ENCODE data around the gene NPHP4. TPM values are rescaled to one million over a fixed set of nuclear protein-coding genes. Genes with fewer than 3 reads are reported as not detected.

The NPHP4 gene
- total and polyA plus RNA-seq, 2 experiments from 2014 or later = 6.4 to 12.7 TPM

DNA sequence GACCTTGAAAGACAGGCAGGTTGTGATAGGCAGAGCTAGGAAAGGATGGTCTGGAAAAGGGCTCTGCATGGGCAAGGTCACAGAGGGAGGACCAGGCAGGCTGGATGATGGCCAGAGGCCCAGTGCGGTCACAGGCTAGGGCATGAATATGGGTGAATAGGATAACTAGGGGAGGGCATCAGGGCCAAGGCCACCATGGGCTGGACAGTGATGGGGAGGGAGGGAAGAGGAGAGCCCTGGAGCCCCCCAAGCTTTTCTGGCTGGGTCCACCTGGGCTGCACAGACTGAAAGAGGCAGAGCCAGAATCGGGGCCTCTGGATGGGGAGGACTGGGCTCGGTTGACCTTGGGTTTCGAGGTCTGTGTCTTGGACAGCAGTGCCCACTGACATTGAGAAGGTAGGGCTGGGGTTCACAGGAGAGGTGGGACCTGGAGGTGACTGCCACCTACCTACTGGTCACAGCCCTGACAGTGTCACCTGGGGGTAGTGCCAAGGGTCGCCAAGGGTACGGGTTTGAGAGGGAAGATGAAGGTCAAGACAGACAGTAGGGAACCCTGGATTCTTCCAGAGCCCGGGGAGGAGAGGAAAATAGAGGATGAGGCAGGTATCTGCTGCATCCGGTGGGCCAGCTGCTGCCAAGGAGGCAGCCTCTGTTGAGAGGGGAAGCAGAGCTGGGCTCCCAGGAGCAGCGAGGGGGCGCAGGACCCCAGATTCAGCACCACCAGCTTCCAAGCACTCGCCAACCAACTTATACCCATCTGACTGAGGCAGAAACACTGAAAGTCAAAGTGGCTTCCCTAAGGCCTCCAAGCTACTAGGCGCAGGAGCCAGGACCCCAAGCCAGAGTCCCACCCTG is 6.1 kb upstream of the NPHP4 start:
- TF ChIP-seq CTCF (IDR thresholded peaks at IDR 0.05; ENCODE audit: low read depth, low read length) = no peak
- Histone ChIP-seq H3K4me1 (ENCODE audit: low read depth) (peaks cover 29% of the 10 kb centered on the region), H3K36me3 (no peaks in the 10 kb centered on the region), H3K4me3 (no peak overlapping the region), H3K27ac (no peak overlapping the region), H3K9me3 (ENCODE audit: low read depth) (no peaks in the 10 kb centered on the region), H3K27me3 (peaks cover 9% of the 10 kb centered on the region)
- DNase-seq (ENCODE audit: low read depth in 1 of 2, low spot score in 1 of 2) = no peak

DNA sequence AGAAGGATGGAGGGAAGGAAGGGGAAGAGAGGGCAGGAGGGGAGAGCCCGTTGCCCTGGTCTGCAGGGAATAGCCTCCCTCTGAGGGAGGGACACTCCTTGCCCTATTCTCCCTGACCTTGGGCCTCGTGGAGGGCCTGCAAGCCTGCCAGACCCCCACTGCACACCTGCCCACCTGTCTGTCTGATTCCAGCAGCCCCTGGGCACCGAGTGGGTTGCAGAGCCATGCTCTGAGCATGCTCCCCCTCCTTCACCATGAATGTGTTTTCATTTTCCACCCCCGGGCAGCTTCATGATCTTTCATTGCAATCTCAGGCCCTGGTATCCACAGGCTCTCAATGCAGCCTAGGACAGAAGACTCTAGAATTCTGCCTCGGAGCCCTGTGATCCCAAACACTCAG is 5.1 kb upstream of the NPHP4 start:
- Histone ChIP-seq H3K36me3 (no peaks in the 10 kb centered on the region), H3K4me1 (ENCODE audit: low read depth) (peaks cover 19% of the 10 kb centered on the region), H3K4me3 (no peak overlapping the region), H3K27ac (no peak overlapping the region), H3K27me3 (peaks cover 11% of the 10 kb centered on the region), H3K9me3 (ENCODE audit: low read depth) (no peaks in the 10 kb centered on the region)
- no peak for DNase-seq (ENCODE audit: low read depth in 1 of 2, low spot score in 1 of 2)
- TF ChIP-seq CTCF (IDR thresholded peaks at IDR 0.05; ENCODE audit: low read depth, low read length) = no peak

GRCh38 chr1:5996641-5997270 is 4.5 kb upstream of the NPHP4 start:
- Histone ChIP-seq H3K4me3 (no peak overlapping the region), H3K27me3 (peaks cover 11% of the 10 kb centered on the region), H3K36me3 (no peaks in the 10 kb centered on the region), H3K9me3 (ENCODE audit: low read depth) (no peaks in the 10 kb centered on the region), H3K27ac (no peak overlapping the region), H3K4me1 (ENCODE audit: low read depth) (peaks cover 15% of the 10 kb centered on the region)
- TF ChIP-seq CTCF (IDR thresholded peaks at IDR 0.05; ENCODE audit: low read depth, low read length) = no peak
- DNase-seq (ENCODE audit: low read depth in 1 of 2, low spot score in 1 of 2) = no peak

DNA sequence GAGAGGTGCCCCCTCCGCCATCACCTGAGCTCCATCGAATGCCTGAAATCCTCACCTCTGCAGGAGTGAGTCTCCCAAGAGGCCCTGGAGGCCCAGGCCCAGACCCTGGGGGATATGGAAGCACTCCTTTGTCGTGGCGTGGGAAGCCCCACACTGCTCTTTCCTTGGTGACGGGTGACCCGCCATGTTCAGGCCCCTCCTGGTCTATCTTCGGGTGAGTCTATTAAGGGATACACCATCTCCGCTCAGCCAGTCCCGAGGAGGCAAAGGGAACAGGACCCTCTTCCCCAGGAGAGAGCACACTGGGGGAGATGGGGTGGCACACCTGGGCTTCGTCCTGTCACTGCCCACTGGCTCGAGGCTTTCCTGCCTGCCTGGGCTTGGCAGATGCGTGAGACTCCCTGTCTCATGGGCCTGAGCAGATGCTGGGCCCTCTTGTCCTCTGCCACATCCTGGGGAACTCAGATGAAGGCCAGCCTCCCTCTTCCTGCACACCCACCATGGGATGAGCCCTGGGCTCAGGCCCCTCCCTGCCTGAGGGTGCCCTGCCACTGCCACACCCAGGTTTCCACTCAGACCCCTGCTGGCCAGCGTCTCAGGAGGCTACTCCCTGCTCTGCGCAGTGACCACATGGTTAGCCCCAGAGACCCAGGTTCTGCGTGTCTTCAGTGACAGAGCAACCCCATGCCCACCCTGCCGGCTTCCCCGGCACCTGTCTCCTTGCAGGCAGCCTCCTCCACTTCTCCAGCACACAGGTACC is 3.8 kb upstream of the NPHP4 start:
- Histone ChIP-seq H3K4me3 (no peak overlapping the region), H3K36me3 (no peaks in the 10 kb centered on the region), H3K27ac (no peak overlapping the region), H3K27me3 (peaks cover 11% of the 10 kb centered on the region), H3K9me3 (ENCODE audit: low read depth) (no peaks in the 10 kb centered on the region), H3K4me1 (ENCODE audit: low read depth) (peaks cover 17% of the 10 kb centered on the region)
- DNase-seq (ENCODE audit: low read depth in 1 of 2, low spot score in 1 of 2) = no peak
- TF ChIP-seq CTCF (IDR thresholded peaks at IDR 0.05; ENCODE audit: low read depth, low read length) = no peak

GRCh38 chr1:5994713-5995621 is 2.7 kb upstream of the NPHP4 start:
- TF ChIP-seq CTCF (IDR thresholded peaks at IDR 0.05; ENCODE audit: low read depth, low read length) = no peak
- peaks cover 11% of the 10 kb centered on the region for H3K27me3 ChIP-seq
- no peak for DNase-seq (ENCODE audit: low read depth in 1 of 2, low spot score in 1 of 2)
- peaks cover 11% of the 10 kb centered on the region for H3K4me1 ChIP-seq (ENCODE audit: low read depth)
- H3K36me3 ChIP-seq = no peaks in the 10 kb centered on the region
- H3K4me3 ChIP-seq = no peak overlapping the region
- no peak overlapping the region for H3K27ac ChIP-seq
- H3K9me3 ChIP-seq (ENCODE audit: low read depth) = no peaks in the 10 kb centered on the region

Data from cardiac muscle cell (in vitro differentiated cells and primary cell).